WI38 (cell line): ENCODE data around the gene ZBTB7C.

ENCODE experiments used
- H3K4me3 ChIP-seq: 2 replicates; pipeline ENCODE4 v1.5.1; 2011; ENCODE audit warnings: low read depth, mild to moderate bottlenecking, control low read depth, low read length
- TF ChIP-seq, protein P1 (sequence below): IDR thresholded peaks from 2 replicates; pipeline ENCODE4 v1.5.1; 2012; ENCODE audit warnings: low read depth, mild to moderate bottlenecking, control low read depth, low read length

ZBTB7C gene

DNA sequence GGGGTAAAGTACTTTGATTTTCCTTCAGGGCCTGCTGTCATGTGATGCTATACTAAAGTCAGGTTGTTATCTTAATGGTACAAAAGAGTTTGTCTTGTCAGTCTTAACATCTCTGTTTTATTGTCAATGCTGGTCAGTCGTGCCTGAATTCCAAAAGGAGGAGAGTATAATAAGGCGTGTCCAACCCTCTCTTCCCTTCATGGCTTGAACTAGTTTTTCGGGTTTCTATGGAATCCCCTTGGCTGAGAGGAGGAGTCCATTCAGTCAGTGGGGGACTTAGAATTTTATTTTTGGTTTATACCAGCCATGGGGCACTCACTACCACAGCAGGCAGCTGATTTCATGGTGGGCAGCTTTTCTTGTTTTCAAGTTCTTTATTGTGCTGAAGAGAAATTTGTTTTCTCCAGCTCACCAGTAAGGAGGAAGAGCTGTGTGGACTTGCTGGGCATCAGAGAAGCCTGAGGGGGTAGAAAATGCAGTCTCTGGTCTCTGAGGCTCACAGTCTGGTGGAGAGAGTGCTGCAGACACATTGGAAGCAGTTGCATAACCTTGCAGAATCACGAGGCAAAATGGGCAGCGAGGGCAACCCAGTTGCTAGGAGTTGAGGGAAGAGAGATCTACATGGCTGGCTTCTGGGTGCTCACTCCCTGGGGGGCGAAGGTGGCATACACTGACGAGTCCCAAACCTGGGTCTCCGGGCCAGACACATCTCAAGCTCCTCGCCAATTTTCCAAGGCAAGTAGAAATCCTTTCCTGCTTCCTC is 193.1 kb downstream of the ZBTB7C start:
- no peak overlapping the region for H3K4me3 ChIP-seq
- TF ChIP-seq, protein P1, sequence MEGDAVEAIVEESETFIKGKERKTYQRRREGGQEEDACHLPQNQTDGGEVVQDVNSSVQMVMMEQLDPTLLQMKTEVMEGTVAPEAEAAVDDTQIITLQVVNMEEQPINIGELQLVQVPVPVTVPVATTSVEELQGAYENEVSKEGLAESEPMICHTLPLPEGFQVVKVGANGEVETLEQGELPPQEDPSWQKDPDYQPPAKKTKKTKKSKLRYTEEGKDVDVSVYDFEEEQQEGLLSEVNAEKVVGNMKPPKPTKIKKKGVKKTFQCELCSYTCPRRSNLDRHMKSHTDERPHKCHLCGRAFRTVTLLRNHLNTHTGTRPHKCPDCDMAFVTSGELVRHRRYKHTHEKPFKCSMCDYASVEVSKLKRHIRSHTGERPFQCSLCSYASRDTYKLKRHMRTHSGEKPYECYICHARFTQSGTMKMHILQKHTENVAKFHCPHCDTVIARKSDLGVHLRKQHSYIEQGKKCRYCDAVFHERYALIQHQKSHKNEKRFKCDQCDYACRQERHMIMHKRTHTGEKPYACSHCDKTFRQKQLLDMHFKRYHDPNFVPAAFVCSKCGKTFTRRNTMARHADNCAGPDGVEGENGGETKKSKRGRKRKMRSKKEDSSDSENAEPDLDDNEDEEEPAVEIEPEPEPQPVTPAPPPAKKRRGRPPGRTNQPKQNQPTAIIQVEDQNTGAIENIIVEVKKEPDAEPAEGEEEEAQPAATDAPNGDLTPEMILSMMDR = no peak

DNA sequence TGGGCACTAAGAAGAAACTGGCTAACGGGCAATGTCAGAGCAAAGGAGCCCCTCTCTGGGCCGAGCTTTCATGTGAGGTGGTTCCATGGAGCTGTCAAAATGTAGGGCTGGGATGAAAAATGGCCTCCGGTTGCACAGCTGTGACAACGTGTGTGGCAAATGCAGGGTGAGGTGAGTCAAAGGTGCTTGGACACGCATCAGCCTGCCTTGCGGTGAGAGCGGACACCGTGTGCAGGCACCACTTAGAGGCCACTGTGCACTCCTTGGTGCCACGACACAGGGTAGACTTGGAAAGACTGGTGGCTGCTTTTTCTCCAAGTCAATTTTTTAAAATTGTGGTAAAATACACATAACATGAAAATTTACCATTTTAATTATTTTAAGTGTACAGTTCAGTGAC is 195.4 kb downstream of the ZBTB7C start:
- H3K4me3 ChIP-seq = no peak overlapping the region
- TF ChIP-seq, protein P1 = no peak

DNA sequence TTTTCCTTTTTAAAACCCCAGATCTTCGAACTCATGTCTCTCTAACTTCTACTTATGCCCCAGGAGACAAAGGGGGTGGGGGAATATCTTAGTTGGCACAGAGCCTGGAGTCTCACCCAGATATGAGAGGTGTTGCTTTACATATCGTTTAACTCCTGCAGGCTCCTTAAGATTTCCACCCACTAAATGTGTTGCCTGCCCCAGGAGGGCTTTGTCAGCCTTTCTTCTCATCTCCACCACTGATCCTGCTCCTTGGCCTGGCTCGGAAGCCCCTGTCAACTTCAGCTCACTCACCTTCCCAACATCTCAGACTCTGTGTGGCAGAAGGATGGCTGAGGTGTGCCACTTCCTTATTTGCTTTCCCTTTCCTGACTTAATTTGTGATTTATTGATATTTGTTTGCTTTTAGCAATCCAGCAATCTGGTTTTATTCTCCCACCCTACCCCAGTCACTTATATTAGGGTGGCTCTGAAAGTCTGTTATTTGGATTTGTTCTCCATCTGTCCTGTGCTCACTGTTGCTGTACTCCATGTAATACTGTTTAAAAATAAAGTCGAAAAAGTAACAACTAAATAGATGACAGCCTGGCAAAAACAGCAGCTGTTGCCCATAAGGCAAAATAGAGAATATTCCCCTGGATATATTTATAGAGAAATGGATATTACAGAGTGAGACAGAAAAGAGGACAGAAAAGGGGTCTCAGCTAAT is 200.6 kb downstream of the ZBTB7C start:
- no peak overlapping the region for H3K4me3 ChIP-seq
- TF ChIP-seq, protein P1 = no peak

DNA sequence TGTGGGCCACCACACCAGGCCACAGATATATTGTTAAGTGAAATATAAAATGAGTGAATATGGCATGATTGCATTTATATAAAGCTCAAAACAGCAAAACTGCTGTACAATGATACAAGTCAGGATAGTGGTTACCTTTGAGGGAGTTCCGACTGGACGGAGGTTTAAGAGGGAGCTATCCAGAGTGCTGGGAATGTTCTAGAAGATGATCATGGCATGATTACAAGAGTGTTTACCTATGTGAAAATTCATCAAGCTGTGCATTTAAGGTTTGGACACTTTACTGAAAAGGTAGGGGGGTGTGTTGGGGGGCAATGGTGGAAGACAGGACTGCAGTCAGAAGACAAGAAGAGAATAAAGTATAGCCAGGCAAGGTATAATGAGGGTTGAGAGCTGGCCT is 201.4 kb downstream of the ZBTB7C start:
- H3K4me3 ChIP-seq = no peak overlapping the region
- TF ChIP-seq, protein P1 = no peak

DNA sequence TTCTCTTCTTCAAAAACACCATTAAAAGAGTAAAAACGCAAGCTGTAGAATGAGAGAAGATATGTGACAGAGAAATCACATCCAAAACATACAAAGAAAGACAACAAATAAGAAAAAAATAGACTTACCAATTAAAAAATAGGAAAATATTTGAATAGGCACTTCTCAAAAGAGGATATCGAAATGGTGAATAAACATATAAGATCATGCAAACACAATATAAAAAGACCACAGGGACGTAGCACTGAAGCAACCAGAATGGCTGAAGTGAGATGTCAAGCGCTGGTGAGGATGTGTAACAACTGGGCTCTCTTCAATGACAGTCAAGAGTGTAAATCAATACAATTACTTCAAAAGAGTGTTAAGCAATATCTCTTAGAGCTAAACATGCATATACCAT is 202.3 kb downstream of the ZBTB7C start:
- TF ChIP-seq, protein P1 = no peak
- no peak overlapping the region for H3K4me3 ChIP-seq

DNA sequence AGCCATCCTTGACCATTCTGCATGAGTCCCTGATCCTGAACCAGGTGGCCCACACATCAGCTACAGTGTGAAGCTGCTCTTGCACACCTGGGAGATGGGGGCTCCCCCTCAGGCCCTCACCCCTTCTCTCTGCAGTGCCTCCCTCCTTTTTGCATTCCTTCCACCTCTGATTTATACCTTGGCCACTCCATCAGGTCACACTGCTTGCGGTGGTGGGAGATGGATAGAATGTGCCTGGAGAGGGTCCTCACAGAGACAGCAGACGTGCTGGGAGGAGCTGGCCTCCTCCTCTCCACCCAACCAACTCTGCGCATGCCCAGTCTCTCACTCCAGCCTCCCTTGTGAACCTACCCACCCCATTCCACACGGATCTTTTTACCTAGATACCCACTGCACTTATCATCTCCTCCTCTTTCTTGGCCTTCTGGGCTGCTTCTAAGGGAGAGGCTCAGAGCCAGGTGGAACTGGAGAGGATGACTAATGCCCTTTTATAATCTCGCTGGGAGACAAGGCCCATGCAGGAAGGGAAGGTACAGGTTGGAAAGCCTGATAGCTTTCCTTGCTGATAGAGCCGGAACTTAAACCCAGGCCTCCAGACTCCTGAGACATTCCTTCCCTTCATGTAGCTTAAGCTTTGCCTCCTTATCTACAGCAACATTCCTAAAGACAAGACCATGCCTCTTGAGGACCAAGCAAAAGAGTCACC is 205.1 kb downstream of the ZBTB7C start:
- no peak overlapping the region for H3K4me3 ChIP-seq
- TF ChIP-seq, protein P1 = no peak
